HPDE6-E6E7 (cell line): ENCODE results near the gene KXD1.
"Not testable (repeated sequence)": the region's sequence is repeated elsewhere in the genome, so short reads cannot be mapped to it uniquely, and the experiment has no call there.

ENCODE experiments used
- DNase-seq: peaks from one replicate; pipeline ENCODE4 v3.0.0; 2011; ENCODE audit warnings: missing footprints; ENCODE audit errors: extremely low spot score

KXD1 gene

DNA sequence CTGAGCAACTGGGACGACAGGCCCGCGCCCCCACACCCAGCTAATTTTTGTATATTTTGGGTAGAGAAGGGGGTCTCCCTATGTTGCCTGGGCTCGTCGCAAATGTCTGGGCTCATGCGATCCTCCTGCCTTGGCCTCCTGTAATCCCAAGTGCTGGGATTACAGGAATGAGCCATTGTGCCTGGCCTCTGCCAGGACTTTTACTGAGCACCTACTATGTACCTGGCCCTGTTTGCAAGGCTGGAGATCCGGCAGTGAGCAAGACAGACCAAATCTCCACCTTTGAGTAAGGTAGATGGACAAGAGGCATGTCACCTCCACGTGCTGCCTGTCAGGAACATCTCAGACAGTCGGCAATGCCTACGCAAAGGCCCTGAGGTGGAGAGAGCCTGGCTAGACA, 21.2 kb upstream of the KXD1 start:
- DNase-seq = no peak

DNA sequence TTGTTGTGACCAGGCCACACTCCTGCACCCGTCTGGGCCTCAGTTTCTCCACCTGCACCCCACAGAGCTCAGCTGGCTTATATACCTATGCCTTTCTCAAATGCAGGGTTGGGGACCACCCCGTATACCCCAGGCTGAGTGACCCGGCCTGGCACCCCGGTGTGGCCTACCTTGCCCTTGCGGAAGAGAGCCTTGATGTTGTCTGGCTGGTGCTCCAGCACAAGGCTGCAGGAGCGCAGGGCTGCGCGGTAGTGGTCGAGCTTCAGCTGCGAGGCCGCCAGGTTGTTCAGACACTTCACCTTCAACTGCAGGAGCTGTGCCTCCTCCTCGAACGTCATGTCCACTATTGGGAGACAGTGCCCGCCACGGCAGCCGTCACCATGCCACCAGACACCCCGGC, 20.2 kb upstream of the KXD1 start:
- no peak for DNase-seq

DNA sequence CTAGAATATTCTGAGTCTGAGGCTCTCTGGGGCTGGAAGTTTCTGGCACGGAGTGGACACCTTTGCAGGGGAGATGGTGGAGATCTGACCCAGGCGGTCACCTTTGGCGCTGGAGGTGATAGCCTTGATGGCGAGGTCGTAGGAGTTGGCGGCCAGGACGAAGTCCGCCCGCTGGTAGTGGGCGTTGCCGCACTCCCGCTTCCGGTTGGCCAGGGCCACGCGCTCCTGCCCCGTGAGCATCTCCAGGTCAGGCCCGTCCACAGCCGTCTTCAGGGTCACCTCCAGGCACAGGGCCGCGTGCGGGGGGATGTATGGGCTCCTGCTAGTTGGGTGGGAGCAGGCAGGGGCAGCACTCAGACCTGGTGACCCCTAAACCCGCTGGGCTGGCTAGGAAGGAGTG, 19.6 kb upstream of the KXD1 start:
- DNase-seq = no peak

DNA sequence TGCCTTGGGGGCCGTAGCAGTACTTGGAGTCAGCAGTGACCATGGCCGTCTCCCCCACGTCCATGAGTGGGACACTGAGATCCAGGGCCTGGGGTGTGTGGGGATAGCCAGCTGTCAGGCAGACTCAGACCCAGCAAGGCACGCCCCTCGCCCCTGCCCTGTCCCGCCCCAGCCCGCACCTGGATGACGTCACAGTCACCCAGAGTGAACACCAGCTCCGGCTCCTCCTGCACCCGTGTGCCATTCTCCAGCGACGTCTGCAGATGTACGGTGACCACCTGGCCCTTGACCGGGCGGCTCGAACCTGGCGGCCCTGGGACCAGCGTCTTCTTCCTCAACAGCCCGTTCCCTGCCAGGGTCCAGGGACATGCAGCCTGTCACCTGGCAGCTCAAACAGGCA, 18.3 kb upstream of the KXD1 start:
- DNase-seq = no peak

DNA sequence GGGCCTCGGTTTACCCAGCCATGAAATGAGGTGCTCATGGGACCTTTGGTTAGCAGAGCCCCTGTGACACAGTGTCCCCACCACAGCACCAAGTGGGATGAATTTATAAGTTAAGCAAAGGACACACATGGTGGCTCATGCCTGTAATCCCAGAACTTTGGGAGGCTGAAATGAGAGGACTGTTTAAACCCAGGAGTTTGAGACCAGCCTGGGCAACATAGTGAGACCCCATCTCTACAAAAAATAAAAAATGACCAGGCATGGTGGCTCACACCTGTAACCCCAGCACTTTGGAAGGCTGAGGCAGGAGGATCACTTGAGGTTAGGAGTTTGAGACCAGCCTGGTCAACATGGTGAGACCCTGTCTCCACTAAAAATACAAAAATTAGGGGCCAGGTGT, 17.5 kb upstream of the KXD1 start:
- not testable (repeated sequence) for DNase-seq

DNA sequence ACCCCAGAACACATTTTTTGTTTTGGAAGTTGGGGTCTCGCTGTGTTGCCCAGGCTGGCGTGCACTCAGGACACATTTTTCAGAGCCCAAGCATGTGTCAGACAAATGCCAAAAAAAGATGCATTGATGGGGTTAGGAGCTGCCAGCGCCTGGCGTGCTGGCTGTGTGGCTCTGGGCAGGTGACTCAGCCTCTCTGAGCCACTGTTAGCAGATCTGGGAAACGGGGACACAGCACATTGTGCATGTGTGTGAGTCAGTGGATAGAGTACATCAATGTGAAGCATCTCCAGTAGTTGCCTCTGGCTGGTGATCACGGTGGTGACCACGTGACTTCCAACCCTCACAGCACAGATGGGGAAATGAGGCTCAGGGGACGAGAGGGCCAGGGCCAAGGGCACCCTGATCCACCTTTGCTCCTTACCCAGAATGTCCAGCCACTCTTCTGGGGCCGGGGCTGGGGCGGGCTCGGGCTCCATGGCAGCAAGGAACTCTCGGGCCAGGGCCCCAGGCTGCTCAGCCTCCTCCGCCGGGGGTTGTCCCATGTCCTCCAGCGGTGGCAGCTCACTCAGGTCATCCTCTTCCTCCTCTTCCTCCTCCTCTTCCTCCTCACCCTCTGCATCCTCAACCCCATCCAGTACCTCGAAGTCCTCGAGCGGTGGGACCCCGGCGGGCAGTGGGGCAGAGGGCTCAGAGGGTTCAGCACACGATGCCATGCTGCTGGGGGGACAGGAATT, 16.2 kb upstream of the KXD1 start:
- no peak for DNase-seq

DNA sequence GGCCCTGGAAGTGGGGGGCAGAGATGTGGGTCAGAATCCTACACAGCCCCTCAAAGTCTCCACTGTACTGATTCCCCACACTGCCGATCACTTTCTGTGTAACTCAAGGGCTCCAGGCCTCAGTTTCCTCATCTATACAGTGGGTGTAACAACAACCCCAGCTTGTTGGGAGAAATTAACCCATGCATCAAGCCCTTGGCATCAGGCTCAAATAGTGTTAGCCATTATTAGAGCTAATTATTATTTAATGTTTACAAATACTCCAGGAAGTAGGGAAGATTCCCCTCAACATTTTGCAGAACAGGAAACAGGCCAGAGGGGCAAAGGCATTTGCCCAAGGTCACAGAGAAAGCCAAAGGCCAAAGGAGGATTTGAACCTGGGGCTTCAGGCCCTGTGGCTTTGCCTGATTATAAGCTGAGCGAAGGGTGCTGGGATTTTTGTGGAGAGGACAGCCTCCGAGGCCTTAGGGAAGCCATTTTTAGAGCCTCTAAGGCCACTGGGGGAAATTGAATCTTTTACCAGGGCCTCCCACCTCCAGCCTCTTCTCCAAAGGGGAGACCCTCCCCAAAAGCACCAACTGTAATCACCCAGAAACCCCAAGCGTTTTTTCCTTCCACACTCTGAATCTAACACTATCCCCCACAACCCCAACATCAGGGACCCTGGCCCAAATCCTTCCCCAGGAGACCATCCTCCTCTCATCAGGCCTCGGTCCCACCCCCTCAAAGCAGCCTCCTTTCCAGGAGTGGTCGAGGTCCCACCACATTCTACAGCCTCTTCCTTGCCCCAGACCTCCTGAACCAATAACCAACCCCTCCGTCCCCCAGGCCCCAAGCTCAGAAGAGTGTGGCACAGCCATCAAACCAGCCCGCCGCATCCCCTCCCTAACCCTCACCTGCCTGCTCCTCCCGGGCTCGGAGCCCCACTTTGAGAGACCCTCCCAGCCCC, 15.4 kb upstream of the KXD1 start:
- DNase-seq = no peak

DNA sequence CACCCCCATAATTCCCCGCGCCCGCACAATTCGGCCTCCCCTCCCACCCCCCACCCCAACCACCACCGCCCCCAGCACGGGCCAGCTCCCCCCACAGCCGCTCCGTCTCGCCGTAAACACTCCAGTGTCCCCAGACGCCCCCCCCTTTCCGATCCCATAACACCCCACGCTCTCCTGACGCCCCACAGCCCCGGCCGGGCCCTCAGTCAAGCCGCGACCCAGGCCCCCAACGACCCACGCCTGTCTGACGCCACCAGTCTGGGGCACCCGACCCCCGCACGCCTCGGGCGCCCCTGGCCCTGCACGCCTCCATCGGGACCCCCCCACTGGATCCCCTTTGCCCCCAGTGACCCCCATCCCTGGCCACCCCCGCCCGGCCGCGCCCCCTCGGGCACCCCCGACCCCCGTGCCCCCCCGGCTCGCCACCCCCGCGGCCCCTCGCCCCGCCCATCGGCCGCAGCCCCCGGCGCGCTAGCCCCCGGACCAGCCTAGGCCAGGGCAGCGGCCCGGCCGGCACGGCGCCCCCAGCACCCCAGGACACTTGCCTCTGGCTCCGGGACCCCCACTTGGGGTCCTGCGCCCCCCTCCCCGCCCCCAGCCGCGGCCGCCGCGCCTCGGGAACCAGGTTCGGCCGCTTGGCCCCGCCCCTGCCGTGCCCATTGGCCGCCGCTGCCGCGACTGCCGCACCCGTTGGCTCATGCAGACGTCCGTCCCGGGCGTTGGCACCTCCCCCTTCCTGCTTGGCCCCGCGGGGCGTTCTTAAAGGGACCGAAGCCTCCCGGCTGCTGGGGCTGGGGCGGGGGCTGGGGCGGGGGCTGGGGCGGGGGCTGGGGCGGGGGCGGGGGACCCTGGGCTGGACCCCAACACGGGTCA, 14.5 kb upstream of the KXD1 start, which contains the start of gene FKBP8:
Gene FKBP8, minus strand, starts transcription at position 633 of the 873 bp plus-strand sequence. CDS start 1,603 bp downstream, outside the sequence.
- peak; percentile 93 for DNase-seq

DNA sequence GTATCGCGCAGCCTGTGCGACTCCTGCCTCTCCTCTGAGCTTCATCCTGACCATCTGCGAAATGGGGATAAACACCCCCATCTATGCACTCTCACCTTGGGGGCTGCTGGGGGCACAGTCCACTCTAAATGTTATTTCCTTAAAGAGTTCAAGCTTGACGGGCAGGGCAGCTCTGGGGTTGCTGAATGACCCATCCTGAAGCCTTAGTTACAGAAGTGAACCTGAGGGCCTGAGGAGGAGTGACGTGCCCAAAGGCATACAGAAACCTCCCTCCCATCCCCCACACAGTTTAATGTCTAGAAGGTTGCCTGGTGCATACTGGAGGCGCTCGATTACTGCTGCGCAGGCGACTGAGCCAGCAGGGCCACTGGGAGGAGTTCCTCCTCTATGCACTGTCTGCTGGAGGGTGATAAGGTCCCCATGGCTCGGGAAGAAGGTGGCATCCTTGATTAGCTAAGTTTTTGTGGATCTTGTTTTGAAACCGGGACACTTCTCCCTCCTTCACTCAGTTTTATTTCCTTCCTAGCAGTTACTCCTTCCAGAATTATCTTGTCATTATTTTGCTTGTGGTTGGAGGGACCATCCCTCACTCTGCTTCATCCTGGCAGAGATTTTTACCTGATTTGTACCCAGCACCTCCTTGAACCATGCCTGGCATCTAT, 13.7 kb upstream of the KXD1 start:
- peak; percentile 62 for DNase-seq

DNA sequence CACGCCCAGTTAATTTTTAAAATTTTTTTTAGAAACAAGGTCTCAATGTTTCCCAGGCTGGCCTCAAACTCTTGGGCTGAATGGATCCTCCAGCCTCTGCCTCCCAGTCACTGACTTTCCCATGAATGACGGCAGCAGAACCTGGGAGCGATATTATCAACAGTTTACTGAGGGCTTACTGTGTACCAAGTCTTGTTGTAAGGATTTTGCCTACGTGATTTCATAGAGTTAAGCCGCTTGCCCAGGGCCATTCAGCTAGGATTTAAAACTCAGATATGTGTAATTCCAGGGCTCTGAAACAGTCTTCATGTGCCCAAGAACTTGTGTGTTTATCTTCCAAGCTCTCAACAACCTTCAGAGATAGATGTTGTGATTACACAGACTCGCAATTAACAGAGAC, 6.0 kb upstream of the KXD1 start:
- no peak for DNase-seq

DNA sequence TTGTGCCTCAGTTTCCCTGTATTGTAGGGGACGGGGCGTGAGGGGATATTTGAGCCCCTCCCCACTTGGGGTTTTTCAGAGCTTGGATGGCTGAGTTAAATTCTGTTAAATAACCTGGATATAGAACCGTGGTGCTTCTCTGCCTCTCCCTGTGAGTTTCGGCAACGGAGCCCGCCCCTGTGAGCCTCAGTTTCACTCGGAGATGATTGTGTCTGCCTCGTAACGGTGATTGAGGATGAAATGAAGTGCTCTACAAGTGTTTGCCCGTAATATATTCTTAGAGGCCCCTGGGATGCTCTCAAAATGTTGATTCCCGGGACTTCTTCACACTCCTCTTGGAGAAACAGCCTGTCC, 509 bp downstream of the KXD1 start:
- no peak for DNase-seq

DNA sequence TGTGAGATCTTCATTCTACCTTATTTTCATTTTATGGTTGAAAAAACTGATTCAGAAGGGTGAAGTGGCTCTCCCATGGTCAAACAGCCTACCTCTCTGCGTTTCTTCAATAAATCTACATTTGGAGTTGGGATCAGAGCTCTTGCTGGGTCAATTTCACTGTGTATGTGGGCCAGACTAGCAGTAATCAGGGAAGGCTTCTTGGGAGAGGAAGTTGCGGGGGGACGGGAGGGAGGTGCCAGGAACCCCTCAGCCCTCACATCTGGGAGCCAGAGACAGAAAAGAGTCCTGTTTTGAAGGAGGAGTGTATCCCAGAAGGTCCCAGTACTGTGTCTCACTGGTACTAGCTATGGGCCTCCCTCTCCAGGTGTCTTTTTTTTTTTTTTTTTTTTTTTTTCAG, 934 bp downstream of the KXD1 start:
- DNase-seq = no peak

DNA sequence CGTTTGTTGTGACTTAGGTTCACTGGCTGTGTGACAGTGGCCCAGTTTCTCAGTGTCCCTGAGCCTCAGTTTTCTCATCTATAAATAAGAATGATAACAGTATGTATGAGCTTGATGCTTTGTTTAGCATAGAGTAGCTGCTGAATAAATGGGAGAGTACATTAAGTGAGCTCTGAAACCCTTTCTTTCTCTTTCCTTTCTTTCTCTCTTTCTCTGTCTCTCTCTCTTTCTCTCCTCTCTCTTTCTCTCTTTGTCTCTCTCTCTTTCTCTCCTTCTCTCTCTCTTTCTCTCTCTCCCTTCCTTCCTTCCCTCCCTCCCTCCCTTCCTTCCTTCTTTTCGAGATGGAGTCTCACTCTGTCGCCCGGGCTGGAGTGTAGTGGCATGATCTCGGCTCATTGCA, 2.0 kb downstream of the KXD1 start:
- no peak for DNase-seq

DNA sequence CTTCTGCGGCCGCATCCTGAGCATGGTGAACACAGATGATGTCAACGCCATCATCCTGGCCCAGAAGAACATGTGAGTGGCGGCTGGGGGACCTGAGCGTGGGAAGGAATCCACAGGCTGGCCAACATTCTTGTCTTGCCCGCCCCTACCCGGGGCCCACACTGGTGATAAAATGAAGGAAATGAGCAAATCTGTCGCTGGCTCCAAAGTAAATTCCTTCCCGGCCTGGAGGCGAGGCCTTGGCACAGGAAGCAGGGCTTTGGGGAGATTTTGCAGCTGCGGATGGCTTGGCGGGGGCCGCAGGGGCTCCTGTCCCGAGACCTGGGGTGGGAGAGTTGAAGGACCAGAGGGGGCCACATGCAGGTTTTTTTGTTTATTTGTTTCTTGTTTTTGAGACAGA, 4.4 kb downstream of the KXD1 start:
- DNase-seq = no peak

DNA sequence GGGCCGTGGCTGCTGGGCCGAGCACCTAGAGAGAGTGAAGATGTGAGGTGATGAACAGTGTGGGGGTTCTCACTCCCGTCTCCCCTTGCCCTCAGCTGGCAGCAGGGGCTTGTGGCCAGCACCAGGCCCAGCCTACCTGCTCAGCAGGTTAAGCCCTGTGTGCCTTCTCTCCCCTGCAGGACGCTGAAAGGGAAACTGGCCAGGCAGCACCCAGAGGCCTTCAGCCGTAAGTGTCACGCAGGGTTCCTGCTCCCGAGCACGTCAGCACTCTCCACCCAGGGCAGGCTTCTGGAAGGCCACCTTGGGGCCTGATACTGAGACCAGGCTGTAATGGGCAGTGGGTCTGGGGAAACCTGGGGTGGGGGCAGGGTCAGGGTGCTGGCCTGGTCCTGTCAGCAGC, 9.3 kb downstream of the KXD1 start:
- no peak for DNase-seq

DNA sequence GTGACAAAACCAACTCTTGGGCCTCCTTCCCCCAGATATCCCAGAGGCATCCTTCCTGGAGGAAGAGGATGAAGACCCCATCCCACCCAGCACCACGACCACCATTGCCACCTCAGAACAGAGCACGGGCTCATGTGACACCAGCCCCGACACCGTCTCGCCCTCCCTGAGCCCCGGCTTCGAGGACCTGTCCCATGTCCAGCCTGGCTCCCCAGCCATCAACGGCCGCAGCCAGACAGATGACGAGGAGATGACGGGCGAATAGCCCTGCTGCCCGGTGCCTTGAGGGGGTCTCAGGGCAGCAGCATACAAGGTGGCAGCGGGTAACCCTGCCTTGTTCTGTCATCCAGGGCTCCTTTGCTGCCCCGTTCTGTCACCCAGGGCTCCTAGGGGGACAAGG, 10.7 kb downstream of the KXD1 start:
- DNase-seq = no peak

DNA sequence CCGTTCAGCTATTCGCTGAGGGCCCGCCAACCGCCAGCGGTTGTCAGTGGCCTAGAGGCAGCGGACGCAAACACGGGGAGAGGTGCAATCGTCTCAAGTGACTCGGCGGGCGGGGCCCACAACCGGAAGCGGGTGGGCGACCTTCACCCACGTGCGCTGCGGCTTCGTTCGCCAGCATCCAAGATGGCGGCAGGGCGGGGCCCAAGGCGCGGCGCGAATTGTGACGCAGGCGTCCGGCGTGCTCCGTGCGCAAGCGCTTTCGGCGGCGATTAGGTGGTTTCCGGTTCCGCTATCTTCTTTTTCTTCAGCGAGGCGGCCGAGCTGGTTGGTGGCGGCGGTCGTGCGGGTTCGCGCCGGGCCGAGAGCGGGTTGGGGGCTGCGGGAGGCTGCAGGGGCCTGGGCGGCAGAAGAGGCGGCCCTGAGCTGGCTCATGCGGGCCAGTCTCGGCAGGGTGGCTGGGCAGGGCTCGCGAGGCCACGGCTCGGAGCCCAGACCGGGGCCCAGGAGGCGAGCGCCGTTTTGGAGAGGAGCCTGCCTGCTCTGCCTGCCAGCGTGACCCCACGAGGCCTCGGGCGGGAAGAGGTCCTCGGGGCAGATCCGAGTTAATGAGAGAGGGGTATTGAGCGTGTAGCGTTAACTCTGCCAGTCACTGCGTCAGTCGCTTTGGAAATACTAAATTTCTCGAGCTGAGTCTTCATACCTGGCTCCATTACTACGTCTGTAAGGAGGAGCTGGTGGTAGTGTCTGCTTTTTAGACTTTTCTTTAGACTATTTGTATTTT, 14.1 kb downstream of the KXD1 start, which contains the start of gene UBA52:
Gene UBA52, plus strand, starts transcription at position 294 of the 781 bp plus-strand sequence. CDS start 1,444 bp downstream, outside the sequence.
- peak; percentile 91 for DNase-seq

DNA sequence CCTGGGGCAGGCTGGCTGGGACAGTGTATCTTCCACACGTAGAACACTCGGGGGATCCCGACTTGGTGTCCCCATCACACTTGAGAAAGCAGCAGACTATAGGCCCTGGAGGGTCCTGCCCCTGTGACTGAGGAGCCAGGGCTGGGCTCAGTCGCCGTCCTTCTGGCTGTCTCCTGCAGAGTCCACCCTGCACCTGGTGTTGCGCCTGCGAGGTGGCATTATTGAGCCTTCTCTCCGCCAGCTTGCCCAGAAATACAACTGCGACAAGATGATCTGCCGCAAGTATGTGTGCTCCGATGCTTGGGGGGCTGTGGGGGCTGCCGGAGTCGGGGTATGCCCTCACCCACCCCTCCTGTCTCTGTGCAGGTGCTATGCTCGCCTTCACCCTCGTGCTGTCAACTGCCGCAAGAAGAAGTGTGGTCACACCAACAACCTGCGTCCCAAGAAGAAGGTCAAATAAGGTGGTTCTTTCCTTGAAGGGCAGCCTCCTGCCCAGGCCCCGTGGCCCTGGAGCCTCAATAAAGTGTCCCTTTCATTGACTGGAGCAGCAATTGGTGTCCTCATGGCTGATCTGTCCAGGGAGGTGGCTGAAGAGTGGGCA, 17.1 kb downstream of the KXD1 start:
- DNase-seq = no peak

DNA sequence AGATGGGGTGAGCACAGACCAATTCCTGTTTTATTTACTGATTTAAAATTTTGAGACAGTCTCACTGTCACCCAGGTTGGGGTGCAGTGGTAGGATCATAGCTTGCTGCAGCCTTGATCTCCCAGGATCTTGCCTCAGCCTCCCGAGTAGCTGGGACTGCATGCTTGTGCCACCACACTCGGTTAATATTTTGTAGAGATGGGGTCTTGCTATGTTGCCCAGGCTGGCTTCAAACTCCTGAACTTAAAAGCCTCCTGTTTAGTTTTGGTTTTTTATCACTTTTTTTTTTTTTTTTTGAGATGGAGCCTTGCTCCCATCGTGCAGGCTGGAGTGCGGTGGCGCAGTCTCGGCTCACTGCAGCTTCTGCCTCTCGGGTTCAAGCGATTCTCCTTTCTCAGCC, 18.7 kb downstream of the KXD1 start:
- no peak for DNase-seq

DNA sequence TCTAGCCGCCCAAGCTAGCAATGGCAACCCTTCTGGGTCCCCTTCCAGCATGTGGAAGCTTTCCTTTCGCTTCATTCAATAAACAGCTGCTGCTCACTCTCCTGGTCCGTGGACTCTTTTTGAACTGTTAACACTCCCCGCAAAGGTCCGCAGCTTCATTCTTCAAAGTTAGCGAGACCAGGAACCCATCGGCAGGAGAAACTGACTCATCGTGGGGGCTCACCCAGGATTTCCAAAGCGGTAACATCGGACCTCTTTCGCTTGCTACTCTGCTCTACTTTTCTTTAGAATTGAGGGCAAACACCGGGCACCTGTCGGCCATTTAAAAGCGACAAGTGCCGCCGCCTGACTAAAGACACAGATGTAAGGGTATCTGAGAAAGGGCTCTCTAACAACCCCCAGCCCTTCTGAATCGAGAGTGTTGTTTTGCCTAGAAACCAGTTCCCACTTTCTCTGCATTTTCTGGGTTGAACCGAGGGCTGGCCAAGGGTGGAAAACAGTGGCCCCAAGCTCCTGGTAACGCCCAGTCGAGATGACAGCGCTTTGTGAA, 19.8 kb downstream of the KXD1 start:
- DNase-seq = no peak
